Measurements from ENCODE around the gene MCC.

Gene MCC

GRCh38 chr5:113000466-113000865 is 487.8 kb downstream of the MCC start:
- DNase-seq: no peak

GRCh38 chr5:112998296-112998695 is 490.0 kb downstream of the MCC start:
- DNase-seq: no peak

DNA sequence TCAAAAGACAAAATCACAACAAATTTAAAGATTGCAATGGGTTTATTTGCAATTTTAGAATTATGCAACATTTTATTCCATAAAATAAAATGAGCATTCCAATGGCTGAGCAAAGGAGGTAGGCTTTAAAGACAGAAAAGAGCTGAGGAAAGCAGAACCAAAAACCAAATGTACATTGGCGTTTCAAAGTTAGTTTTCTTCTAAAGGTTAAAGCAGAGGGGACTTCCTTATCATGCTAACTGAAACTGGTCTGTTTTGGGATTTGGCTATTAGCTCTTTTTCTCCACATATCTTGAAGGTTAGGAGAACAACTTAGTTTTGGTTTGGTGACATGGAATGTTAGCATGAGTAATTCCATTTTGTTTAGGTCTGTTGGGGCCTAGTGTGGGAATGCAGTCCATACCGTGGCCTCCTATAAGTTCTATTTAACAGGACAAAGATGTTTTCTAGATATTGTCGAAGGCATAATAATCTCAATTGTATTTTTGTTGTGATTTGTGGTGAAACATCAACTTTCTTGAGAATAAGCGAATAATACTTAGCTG is 491.4 kb downstream of the MCC start:
- no peak for DNase-seq

DNA sequence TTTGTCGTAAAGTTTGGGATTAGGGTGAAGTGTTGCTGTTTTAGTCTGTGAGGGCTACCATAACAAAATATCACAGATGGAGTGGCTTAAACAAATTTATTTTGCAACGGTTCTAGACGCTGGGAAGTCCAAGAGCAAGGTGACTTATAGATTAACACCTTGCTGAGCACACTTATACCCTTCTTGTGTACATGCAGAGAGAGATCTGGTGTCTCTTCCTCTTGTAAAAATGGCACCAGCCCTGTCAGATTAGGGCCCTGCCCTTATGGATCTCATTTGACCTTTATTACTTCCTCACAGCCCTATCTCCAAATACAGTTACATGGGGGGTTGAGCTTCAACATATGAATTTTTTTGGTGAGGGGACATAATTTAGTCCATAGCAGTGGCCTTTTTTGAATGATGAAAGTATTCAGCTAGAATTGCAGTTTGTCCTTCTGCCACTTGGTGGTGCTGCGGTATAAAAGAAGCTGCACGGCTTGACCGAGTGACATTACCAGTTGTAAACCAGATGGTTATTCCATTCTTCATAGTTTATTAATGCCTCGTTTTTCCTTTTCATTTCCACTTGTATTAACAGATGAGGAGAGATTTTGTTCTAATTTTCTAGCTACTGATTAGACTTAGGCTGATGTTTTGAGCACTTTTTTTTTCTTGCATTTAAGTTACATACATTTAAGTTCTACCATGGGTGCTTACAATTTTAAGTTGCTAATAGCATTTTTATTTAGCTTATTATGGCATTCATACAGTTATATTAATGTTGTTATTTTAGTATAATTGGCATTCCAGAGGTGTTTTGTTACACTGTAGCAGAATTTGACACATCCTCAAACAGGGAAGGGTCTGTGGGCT is 492.3 kb downstream of the MCC start:
- peak; percentile 16 to 19 for DNase-seq

GRCh38 chr5:112986224-112986623 is 502.0 kb downstream of the MCC start:
- DNase-seq: no peak

GRCh38 chr5:112983363-112983762 is 504.9 kb downstream of the MCC start:
- DNase-seq: no peak

GRCh38 chr5:112979723-112980122 is 508.5 kb downstream of the MCC start:
- DNase-seq: no peak

GRCh38 chr5:112978836-112979235 is 509.4 kb downstream of the MCC start:
- DNase-seq: no peak

DNA sequence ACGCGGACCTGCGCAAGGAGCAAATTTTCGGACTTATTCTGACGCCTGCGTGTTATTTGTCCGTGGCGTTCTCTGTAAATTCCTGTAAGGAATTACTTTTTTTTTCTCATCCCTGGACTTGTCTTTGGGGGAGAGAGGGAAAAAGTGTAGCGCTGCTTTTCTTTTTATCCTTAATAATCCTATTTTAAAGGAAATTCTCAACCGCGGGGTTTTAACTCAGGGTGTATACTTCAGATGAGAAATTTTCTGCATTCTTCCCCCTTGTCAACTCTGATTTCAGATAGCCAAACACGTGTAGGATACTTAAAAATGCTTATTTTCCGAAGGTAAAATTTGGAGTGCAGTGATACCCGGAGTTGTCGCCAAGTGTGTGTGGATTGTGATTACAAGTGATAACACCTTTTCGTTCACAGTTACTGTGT is 510.8 kb downstream of the MCC start:
- no peak for DNase-seq

DNA sequence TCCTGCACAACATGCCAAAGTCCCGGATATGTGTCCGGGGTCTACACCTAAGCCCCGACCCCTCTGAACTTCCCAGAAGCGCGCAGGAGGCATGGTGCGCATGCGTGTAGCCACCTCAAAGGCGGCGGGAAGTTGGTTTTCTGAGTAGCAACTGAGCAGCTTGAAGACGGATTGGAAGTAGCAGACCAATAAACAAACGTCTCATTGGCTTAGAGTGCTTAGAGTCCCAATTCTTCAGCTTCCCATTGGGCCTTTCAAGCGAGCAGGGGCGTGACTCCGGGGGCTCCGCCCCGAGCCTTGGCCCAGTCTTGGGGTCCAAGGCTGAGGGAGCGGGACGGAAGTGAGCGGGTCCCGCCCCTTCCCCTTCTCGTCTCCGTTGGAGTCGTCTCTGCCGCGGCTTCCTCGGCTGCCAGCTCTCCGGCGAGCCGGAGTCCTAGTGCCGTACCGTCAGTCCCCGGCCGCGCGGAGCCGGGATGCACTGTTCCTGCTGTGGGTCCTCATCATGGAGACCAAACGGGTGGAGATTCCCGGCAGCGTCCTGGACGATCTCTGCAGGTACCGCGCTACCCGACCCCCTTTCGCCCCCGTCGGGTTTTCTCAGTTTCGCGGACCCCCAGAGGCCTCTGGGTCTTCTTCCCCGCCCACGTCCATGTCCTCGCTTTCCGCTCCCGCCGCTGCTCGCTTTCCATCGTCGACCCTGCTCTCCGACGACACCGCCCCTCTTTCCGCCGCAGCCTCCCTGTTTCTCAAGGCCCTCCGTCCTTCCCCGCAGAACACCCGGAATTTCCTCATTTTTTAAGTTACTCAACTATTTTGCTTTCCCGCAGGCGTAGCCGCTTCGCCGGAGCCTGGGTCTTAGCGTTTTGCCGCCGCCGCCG is 511.6 kb downstream of the MCC start, which contains the start of gene DCP2:
Gene DCP2, plus strand, starts transcription at position 367 of the 878 bp plus-strand sequence. Its CDS starts 136 bp downstream, at position 503.
- DNase-seq: peak; percentile 87 to 99

DNA sequence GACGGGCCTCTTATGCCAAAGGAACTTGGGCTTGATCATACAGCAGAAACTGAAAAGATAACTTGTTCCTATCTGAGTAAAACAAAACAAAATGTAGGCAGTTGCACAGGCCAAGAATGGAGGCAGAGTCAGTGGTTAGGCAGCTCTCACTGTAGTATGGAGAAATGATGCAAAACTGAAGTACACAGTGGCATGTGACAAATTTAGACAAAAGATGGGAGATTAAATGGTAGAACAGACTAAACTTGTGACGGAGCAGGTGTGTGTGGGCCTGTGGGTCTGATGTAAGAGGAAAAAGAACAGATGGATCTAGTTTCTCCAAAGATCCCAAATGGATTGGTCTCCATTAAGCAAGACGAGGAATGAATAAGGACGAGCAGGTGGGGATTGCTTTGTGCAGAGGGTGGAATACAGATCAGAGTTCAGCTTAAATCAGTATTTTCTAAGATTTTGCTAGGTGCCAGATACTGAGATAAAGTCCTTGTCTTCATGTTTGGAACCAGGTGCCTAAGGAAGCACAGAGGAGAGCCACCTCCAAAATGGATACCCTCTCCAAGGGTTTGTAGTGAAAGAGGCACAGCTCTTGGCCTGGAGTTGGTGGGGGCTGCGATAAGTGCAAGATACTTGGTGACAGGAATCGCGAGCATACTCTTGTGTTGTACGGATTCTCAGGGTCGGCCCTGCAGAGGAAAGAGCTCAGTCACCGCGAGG is 512.4 kb downstream of the MCC start:
- no peak for DNase-seq

- no peak for DNase-seq
Measured at GRCh38 chr5:112974901-112975300, 513.4 kb downstream of the MCC start.

- no peak for DNase-seq
Measured at GRCh38 chr5:112973904-112974303, 514.3 kb downstream of the MCC start.

DNA sequence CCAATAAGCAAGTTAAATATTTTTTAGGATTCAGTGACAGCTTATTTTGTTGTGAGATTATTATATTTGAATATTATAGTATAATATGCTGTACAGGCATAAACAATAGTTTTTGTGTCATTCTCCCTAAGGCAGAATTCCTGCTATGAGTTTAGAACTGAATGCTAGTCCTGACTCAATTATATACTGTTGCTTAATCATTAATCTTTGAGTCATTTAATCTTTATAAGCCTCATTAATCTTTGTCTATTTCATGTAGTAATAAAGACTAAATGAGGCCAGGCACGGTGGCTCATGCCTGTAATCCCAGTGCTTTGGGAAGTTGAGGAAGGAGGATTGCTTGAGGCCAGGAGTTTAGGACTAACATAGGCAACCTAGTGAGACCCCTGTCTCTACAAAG is 515.2 kb downstream of the MCC start:
- no peak for DNase-seq
